Left lung (tissue), 10 donors: ENCODE data around the gene ATP10B. TPM values are rescaled to one million over a fixed set of nuclear protein-coding genes. Genes with fewer than 3 reads are reported as not detected.

Source experiments
- ATAC-seq: fragments of 200-7000 bp; cut with Tn5 transposase; one replicate; pipeline ENCODE4 v1.9.1; 2020; ENCODE audit warnings: moderate library complexity
- DNase-seq, 4 donors: peaks; one replicate each; pipeline ENCODE4 v3.0.0-alpha.2; 2013 to 2020
- H3K27ac ChIP-seq, 2 donors: fragments of 200-600 bp; sonication (generic) in 1 of 2; one replicate each; pipeline versions ENCODE4 v1.5.0 to v1.8.0; 2020 to 2021
- H3K27me3 ChIP-seq, 2 donors: fragments of 200-600 bp; sonication (generic) in 1 of 2; one replicate each; pipeline versions ENCODE4 v1.5.0 to v1.8.0; 2020 to 2021
- H3K36me3 ChIP-seq, 2 donors: fragments of 200-600 bp; sonication (generic) in 1 of 2; one replicate each; pipeline versions ENCODE4 v1.5.0 to v1.8.0; 2020 to 2021
- H3K4me1 ChIP-seq, 2 donors: fragments of 200-600 bp; one replicate each; pipeline ENCODE4 v1.8.0; 2021
- H3K4me3 ChIP-seq, 2 donors: fragments of 200-600 bp; sonication (generic) in 1 of 2; one replicate each; pipeline versions ENCODE4 v1.5.0 to v1.8.0; 2020 to 2021; ENCODE audit warnings: mild to moderate bottlenecking in 1 of 2
- H3K9me3 ChIP-seq, 2 donors: fragments of 200-600 bp; sonication (generic) in 1 of 2; one replicate each; pipeline versions ENCODE4 v1.5.0 to v1.8.0; 2020 to 2021
- CTCF ChIP-seq, 2 donors: fragments of 200-600 bp; sonication (generic) in 1 of 2; IDR thresholded peaks; one replicate each; pipeline versions ENCODE4 v1.5.0 to v1.8.0; 2021; ENCODE audit warnings: antibody characterized with exemption in 2 of 2
- intact Hi-C, 2 donors: fragments of 100-400 bp; cut with DNase I; formaldehyde crosslinking; loops; one replicate each; pipeline versions ENCODE4 v1.11.2 to v1.14.2; 2022
- polyA plus RNA-seq, 6 donors: library from polyadenylated mRNA; unstranded; fragments of 120-200 nt; gene quantifications; one replicate each; pipeline ENCODE4 v1.2.1, GENCODE V29; 2013; ENCODE audit not compliant: insufficient read length in 6 of 6
- total RNA-seq, 2 donors: library from RNA; stranded (reverse); fragmentation: NEBNext Ultra II Directional; extraction: Animal tissue kit (Norgen Biotek cat#: 25700); gene quantifications; one replicate each; pipeline ENCODE4 v1.2.1, GENCODE V29; 2021
- donor health status: DM: no; HTN: yes; CAD: no.
- donor health status: DM: no; HTN: no; CAD: no.

The ATP10B gene
- total and polyA plus RNA-seq, 8 donors, result 0.09 to 0.55 (median 0.37) TPM

GRCh38 chr5:160703547-160704189, 148.3 kb downstream of the ATP10B start:
- ATAC-seq, result no peak
- no peaks in the 10 kb centered on the region for H3K27me3 ChIP-seq
- intact Hi-C loops, result no loop called here
- no peaks in the 10 kb centered on the region for H3K36me3 ChIP-seq
- DNase-seq, result no peak
- no peak overlapping the region for H3K4me3 ChIP-seq
- peaks cover 0 to 5% of the 10 kb centered on the region in 2 donors for H3K9me3 ChIP-seq
- no peak overlapping the region for H3K27ac ChIP-seq
- no peaks in the 10 kb centered on the region for H3K4me1 ChIP-seq
- no peak for TF ChIP-seq CTCF (IDR thresholded peaks at IDR 0.05)

- ATAC-seq (peak; percentile 22), DNase-seq (no peak)
- Histone ChIP-seq H3K27ac (peak overlapping the region in 1 of 2 donors; percentile 29), H3K36me3 (no peaks in the 10 kb centered on the region), H3K27me3 (no peaks in the 10 kb centered on the region), H3K4me3 (no peak overlapping the region), H3K9me3 (peaks cover 0 to 5% of the 10 kb centered on the region in 2 donors), H3K4me1 (no peaks in the 10 kb centered on the region)
- no peak for TF ChIP-seq CTCF (IDR thresholded peaks at IDR 0.05)
- intact Hi-C loops, result no loop called here
These were observed 149.1 kb downstream of the ATP10B start for GRCh38 chr5:160702934-160703333.

- Histone ChIP-seq H3K27me3 (no peaks in the 10 kb centered on the region), H3K4me3 (no peak overlapping the region), H3K36me3 (no peaks in the 10 kb centered on the region), H3K27ac (peak overlapping the region in 1 of 2 donors; percentile 29), H3K9me3 (peaks cover 0 to 5% of the 10 kb centered on the region in 2 donors), H3K4me1 (no peaks in the 10 kb centered on the region)
- intact Hi-C loops, result no loop called here
- TF ChIP-seq CTCF (IDR thresholded peaks at IDR 0.05), result no peak
- DNase-seq (no peak), ATAC-seq (no peak)
These were observed 149.7 kb downstream of the ATP10B start for GRCh38 chr5:160702311-160702803.

GRCh38 chr5:160701403-160701802, 150.6 kb downstream of the ATP10B start:
- TF ChIP-seq CTCF (IDR thresholded peaks at IDR 0.05), result no peak
- Histone ChIP-seq H3K4me3 (no peak overlapping the region), H3K27ac (no peak overlapping the region), H3K36me3 (no peaks in the 10 kb centered on the region), H3K4me1 (no peaks in the 10 kb centered on the region), H3K27me3 (no peaks in the 10 kb centered on the region), H3K9me3 (peaks cover 0 to 5% of the 10 kb centered on the region in 2 donors)
- intact Hi-C loops, result no loop called here
- DNase-seq (no peak), ATAC-seq (no peak)

GRCh38 chr5:160699301-160699700, 152.7 kb downstream of the ATP10B start:
- Histone ChIP-seq H3K9me3 (peaks cover 0 to 2% of the 10 kb centered on the region in 2 donors), H3K4me3 (no peak overlapping the region), H3K36me3 (no peaks in the 10 kb centered on the region), H3K4me1 (peaks cover 0 to 8% of the 10 kb centered on the region in 2 donors), H3K27me3 (no peaks in the 10 kb centered on the region), H3K27ac (no peak overlapping the region)
- no peak for DNase-seq
- TF ChIP-seq CTCF (IDR thresholded peaks at IDR 0.05), result no peak
- no peak for ATAC-seq
- intact Hi-C loops, result no loop called here
